PC-3 (cell line): Measurements from ENCODE around the gene TMEM14C. TPM values are rescaled to one million over a fixed set of nuclear protein-coding genes. Genes with fewer than 3 reads are reported as not detected.

Experiments used
- ATAC-seq: fragments of 200-7000 bp; cut with Tn5 transposase; 2 replicates; pipeline ENCODE4 v1.9.1; 2020; ENCODE audit warnings: mild to moderate bottlenecking, moderate library complexity
- BruUV-seq: library from RNA; stranded (reverse); fragments of 400-500 nt; replicated peaks from 2 replicates; lab custom pipeline; 2021; lab: Mats Ljungman, UMichigan
- CTCF ChIA-PET: fragments of 300-600 bp; sonication (Branson Sonifier 250); formaldehyde crosslinking; loops from one replicate; lab custom pipeline; 2022; ENCODE audit warnings: antibody characterized with exemption; lab: Charles Lee
- POLR2A ChIA-PET: fragments of 300-600 bp; sonication (Branson Sonifier 250); formaldehyde crosslinking; loops from one replicate; lab custom pipeline; 2022; ENCODE audit warnings: antibody characterized with exemption; ENCODE audit not compliant: unreplicated experiment; lab: Charles Lee
- DNase-seq: peaks from one replicate; pipeline ENCODE4 v3.0.0-alpha.2; 2015
- H2AFZ ChIP-seq: fragments of 300-600 bp; sonication (generic); 2 replicates; pipeline ENCODE4 v1.6.0; 2016; ENCODE audit warnings: antibody characterized with exemption, low read length
- H3F3A ChIP-seq: fragments of 300-600 bp; sonication (generic); one replicate; pipeline ENCODE4 v1.6.0; 2017; ENCODE audit warnings: antibody characterized with exemption, low read length, control low read depth, mild to moderate bottlenecking; ENCODE audit not compliant: unreplicated experiment
- H3K27ac ChIP-seq: fragments of 300-600 bp; sonication (generic); 2 replicates; pipeline ENCODE4 v1.5.1; 2016; ENCODE audit warnings: mild to moderate bottlenecking, low read length
- H3K27me3 ChIP-seq: fragments of 300-600 bp; sonication (generic); 2 replicates; pipeline ENCODE4 v1.6.1; 2016; ENCODE audit warnings: low read length, mixed read lengths
- H3K36me3 ChIP-seq: fragments of 300-600 bp; sonication (generic); 2 replicates; pipeline ENCODE4 v1.6.1; 2016; ENCODE audit warnings: low read depth, mixed run types, low read length, mixed read lengths
- H3K4me1 ChIP-seq: fragments of 300-600 bp; sonication (generic); 2 replicates; pipeline ENCODE4 v1.5.1; 2016; ENCODE audit warnings: low read length; ENCODE audit not compliant: insufficient read depth
- H3K4me2 ChIP-seq: fragments of 300-600 bp; sonication (generic); 2 replicates; pipeline ENCODE4 v1.6.0; 2016; ENCODE audit warnings: low read length
- H3K4me3 ChIP-seq: fragments of 300-600 bp; sonication (generic); 2 replicates; pipeline ENCODE4 v1.5.1; 2016; ENCODE audit warnings: mild to moderate bottlenecking, low read length, mixed read lengths
- H3K79me2 ChIP-seq: fragments of 300-600 bp; sonication (generic); 2 replicates; pipeline ENCODE4 v1.6.1; 2017; ENCODE audit warnings: low read length, mixed read lengths
- H3K9ac ChIP-seq: fragments of 300-600 bp; sonication (generic); 2 replicates; pipeline ENCODE4 v1.6.0; 2016; ENCODE audit warnings: mild to moderate bottlenecking, low read length
- H3K9me2 ChIP-seq: fragments of 300-600 bp; sonication (generic); replicated peaks from 2 replicates; pipeline ENCODE4 v1.6.1; 2016; ENCODE audit warnings: mixed run types, low read length, mixed read lengths
- H3K9me3 ChIP-seq: fragments of 300-600 bp; sonication (generic); 2 replicates; pipeline ENCODE4 v1.6.1; 2016; ENCODE audit warnings: low read length, mixed read lengths
- H4K20me1 ChIP-seq: fragments of 300-600 bp; sonication (generic); 2 replicates; pipeline ENCODE4 v1.6.1; 2016; ENCODE audit warnings: low read length, mixed read lengths
- EZH2 ChIP-seq: fragments of 300-600 bp; sonication (generic); IDR thresholded peaks from one replicate; pipeline ENCODE4 v1.6.1; 2017; ENCODE audit warnings: antibody characterized with exemption, mild to moderate bottlenecking, low read length; ENCODE audit not compliant: unreplicated experiment
- EZH2phosphoT487 ChIP-seq: fragments of 300-600 bp; sonication (generic); IDR thresholded peaks from 2 replicates; pipeline ENCODE4 v1.6.1; 2018; ENCODE audit warnings: mild to moderate bottlenecking, antibody characterized with exemption, low read length, borderline replicate concordance
- intact Hi-C: fragments of 100-400 bp; cut with micrococcal nuclease; formaldehyde crosslinking; loops from 2 replicates; pipeline ENCODE4 v1.9.0; 2023
- total RNA-seq: library from RNA; depleted of rRNA; stranded (reverse); fragments of >200 nt; gene quantifications from 2 replicates; pipeline ENCODE4 v1.2.3, GENCODE V29; 2014
- TF ChIP-seq, protein P1 (sequence below): fragments of 300-600 bp; sonication (generic); conservative IDR thresholded peaks from 2 replicates; pipeline ENCODE4 v1.5.1; 2017; ENCODE audit warnings: antibody characterized with exemption, low read depth, mild to moderate bottlenecking, low read length

Gene TMEM14C
- total RNA-seq, 1 experiment from 2014 or later: 87.8 TPM

DNA sequence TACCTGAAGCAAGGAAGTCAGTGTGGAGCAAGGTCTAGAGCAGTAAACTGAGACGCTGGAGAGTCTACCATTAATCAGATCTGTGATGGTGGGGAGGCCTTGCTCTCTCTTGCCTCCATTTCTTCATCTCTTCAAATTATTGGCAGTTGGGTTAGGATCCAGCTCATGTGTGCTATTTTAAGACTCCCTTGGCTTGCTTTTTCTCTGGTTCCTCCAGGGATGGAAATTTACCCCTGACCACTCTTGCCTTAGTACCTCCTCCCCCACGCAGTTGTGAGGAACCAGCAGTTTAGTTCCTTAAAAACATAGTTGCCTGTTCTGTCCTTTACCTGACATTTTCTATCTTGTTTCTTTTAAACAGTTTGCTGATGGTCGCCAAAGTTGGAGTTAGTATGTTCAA, 7.4 kb downstream of the TMEM14C start:
- ATAC-seq: no peak
- H3K27ac ChIP-seq: no peak overlapping the region
- H3K4me1 ChIP-seq: peaks cover 17% of the 10 kb centered on the region
- H4K20me1 ChIP-seq: no peaks in the 10 kb centered on the region
- POLR2A ChIA-PET: no interaction called here
- H3F3A ChIP-seq: peaks cover 1% of the 10 kb centered on the region
- no peak for DNase-seq
- H3K4me2 ChIP-seq: no peak overlapping the region
- H3K9me3 ChIP-seq: no peaks in the 10 kb centered on the region
- H3K27me3 ChIP-seq: no peaks in the 10 kb centered on the region
- no peak overlapping the region for H3K4me3 ChIP-seq
- intact Hi-C loops: no loop called here
- TF ChIP-seq EZH2phosphoT487 (no peak), EZH2 (no peak)
- TF ChIP-seq, protein P1, sequence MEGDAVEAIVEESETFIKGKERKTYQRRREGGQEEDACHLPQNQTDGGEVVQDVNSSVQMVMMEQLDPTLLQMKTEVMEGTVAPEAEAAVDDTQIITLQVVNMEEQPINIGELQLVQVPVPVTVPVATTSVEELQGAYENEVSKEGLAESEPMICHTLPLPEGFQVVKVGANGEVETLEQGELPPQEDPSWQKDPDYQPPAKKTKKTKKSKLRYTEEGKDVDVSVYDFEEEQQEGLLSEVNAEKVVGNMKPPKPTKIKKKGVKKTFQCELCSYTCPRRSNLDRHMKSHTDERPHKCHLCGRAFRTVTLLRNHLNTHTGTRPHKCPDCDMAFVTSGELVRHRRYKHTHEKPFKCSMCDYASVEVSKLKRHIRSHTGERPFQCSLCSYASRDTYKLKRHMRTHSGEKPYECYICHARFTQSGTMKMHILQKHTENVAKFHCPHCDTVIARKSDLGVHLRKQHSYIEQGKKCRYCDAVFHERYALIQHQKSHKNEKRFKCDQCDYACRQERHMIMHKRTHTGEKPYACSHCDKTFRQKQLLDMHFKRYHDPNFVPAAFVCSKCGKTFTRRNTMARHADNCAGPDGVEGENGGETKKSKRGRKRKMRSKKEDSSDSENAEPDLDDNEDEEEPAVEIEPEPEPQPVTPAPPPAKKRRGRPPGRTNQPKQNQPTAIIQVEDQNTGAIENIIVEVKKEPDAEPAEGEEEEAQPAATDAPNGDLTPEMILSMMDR: no peak
- H2AFZ ChIP-seq: no peak overlapping the region
- CTCF ChIA-PET: no interaction called here
- no TSS peak for BruUV-seq
- peaks cover 9% of the 10 kb centered on the region for H3K79me2 ChIP-seq
- no peaks in the 10 kb centered on the region for H3K9me2 ChIP-seq
- no peak overlapping the region for H3K9ac ChIP-seq
- H3K36me3 ChIP-seq: peaks cover 15% of the 10 kb centered on the region

DNA sequence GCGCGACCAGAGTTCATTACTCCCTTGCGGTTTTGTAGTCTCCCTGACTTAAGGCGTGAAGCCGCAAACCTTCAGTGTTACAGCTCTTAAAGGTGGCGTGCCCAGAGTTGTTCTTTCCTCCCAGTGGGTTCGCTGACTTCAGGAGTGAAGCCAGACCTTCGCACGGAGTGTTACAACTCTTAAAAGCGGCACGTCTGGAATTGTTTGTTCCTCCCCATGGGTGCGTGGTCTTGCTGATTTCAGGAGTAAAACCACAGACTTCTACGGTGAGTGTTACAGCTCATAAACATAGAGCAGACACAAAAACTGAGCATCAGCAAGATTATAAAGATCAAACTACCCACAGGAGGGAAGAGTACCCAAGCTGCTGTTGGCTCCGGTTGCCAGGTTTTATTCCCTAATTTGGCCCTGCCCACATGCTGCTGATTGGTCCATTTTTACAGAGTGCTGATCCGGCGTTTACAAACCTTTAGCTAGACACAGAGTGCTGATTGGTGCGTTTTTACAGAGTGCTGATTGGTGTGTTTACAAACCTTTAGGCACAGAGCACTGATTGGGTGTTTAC, 10.4 kb downstream of the TMEM14C start:
- no peaks in the 10 kb centered on the region for H3K27me3 ChIP-seq
- no TSS peak for BruUV-seq
- H3K4me3 ChIP-seq: no peak overlapping the region
- H3K9ac ChIP-seq: no peak overlapping the region
- TF ChIP-seq, protein P1: no peak
- TF ChIP-seq EZH2 (no peak), EZH2phosphoT487 (no peak)
- no peaks in the 10 kb centered on the region for H3K9me2 ChIP-seq
- peak overlapping the region; percentile 69; the same call in 1 of the 2 replicates for H3K27ac ChIP-seq
- H3K36me3 ChIP-seq: peaks cover 12% of the 10 kb centered on the region
- peaks cover 4% of the 10 kb centered on the region for H3F3A ChIP-seq
- CTCF ChIA-PET: no interaction called here
- intact Hi-C loops: no loop called here
- peaks cover 25% of the 10 kb centered on the region for H3K4me1 ChIP-seq
- POLR2A ChIA-PET: interaction anchor here (0.6 kb wide), 1 partner anchor 1034 kb away, joined by 3 read pairs; no protein-coding TSS in a partner anchor
- no peak for DNase-seq
- H3K79me2 ChIP-seq: no peaks in the 10 kb centered on the region
- no peak overlapping the region for H2AFZ ChIP-seq
- H3K4me2 ChIP-seq: no peak overlapping the region
- no peaks in the 10 kb centered on the region for H4K20me1 ChIP-seq
- H3K9me3 ChIP-seq: no peaks in the 10 kb centered on the region
- ATAC-seq: no peak

DNA sequence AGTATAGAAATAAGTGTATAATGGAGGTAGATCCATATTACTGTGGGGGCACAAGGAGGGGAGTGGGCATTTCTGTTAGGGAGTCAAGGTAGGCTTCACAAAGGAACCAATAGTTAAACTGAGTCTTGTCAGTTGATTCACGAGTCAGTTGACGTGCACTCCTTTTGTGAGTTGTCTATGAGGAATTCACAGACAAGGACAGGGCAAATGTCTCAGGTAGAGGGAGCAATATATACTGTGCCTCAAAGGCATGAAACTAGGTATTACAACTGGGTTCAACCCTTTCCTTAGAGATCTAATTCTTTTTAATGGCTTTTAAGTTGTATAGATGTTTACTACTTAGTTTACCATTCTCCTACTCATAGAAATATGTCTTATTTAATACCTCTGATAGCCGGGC, 11.0 kb downstream of the TMEM14C start:
- Histone ChIP-seq H4K20me1 (no peaks in the 10 kb centered on the region), H3K4me3 (no peak overlapping the region), H3K9me2 (no peaks in the 10 kb centered on the region), H3K4me2 (no peak overlapping the region), H3K36me3 (peaks cover 9% of the 10 kb centered on the region), H3K4me1 (peaks cover 25% of the 10 kb centered on the region), H3K9me3 (no peaks in the 10 kb centered on the region), H3K79me2 (no peaks in the 10 kb centered on the region), H3K27ac (peak overlapping the region; percentile 69; the same call in 1 of the 2 replicates), H2AFZ (no peak overlapping the region), H3K27me3 (no peaks in the 10 kb centered on the region), H3F3A (peaks cover 4% of the 10 kb centered on the region), H3K9ac (no peak overlapping the region; the same call in 1 of the 2 replicates)
- BruUV-seq: no TSS peak
- ATAC-seq (peak; percentile 39), DNase-seq (peak; percentile 31)
- CTCF ChIA-PET: no interaction called here
- intact Hi-C loops: loop anchor here (1.0 kb wide), 1 partner anchor 11 kb away; the partner anchor contains the start of gene TMEM14C
- TF ChIP-seq EZH2 (no peak), EZH2phosphoT487 (no peak)
- TF ChIP-seq, protein P1: no peak
- POLR2A ChIA-PET: interaction anchor here (0.6 kb wide), 1 partner anchor 1034 kb away, joined by 3 read pairs; no protein-coding TSS in a partner anchor
